CD4-positive, alpha-beta T cell (primary cell): ENCODE results near the gene MAP2K2. TPM values are rescaled to one million over a fixed set of nuclear protein-coding genes. Genes with fewer than 3 reads are reported as not detected.

ENCODE experiments used
- ATAC-seq: fragments of 200-7000 bp; cut with Tn5 transposase; one replicate; pipeline ENCODE4 v1.10.0; 2022; ENCODE audit warnings: mild to moderate bottlenecking; ENCODE audit not compliant: poor library complexity
- CTCF ChIA-PET: fragments of 350-600 bp; sonication (Branson Sonifier 250); formaldehyde crosslinking; loops from one replicate; lab custom pipeline; 2021; ENCODE audit warnings: antibody characterized with exemption, inconsistent platforms; lab: Charles Lee
- POLR2A ChIA-PET: fragments of 350-600 bp; sonication (Branson Sonifier 250); formaldehyde crosslinking; loops from one replicate; lab custom pipeline; 2021; ENCODE audit warnings: antibody characterized with exemption, inconsistent platforms; lab: Charles Lee
- DNase-seq, 14 experiments: peaks; one replicate each; pipeline ENCODE4 v3.0.0-alpha.2; 2013 to 2020; ENCODE audit warnings: mixed read lengths in 2 of 14
- H3K27ac ChIP-seq, 2 donors: one replicate each; pipeline versions ENCODE4 v1.5.1 to v1.7.0; 2013; ENCODE audit warnings: low read length in 2 of 2, low read depth in 1 of 2, mild to moderate bottlenecking in 1 of 2
- H3K27me3 ChIP-seq, 2 experiments: 1 replicate in 1 of 2; 2 replicates in 1 of 2; pipeline versions ENCODE4 v1.6.1 to v1.7.0; 2013; ENCODE audit warnings: low read length in 2 of 2, control low read depth in 1 of 2, mild to moderate bottlenecking in 1 of 2, moderate library complexity in 1 of 2; ENCODE audit not compliant: insufficient read depth in 2 of 2, control insufficient read depth in 1 of 2
- H3K36me3 ChIP-seq: one replicate; pipeline ENCODE4 v1.6.1; 2013; ENCODE audit warnings: low read length, control low read depth; ENCODE audit not compliant: insufficient read depth
- H3K4me1 ChIP-seq: one replicate; pipeline ENCODE4 v1.6.1; 2013; ENCODE audit warnings: low read length, control low read depth; ENCODE audit not compliant: insufficient read depth
- H3K4me3 ChIP-seq: one replicate; pipeline ENCODE4 v1.5.1; 2013; ENCODE audit warnings: mild to moderate bottlenecking, low read length, moderate library complexity
- H3K9me3 ChIP-seq, 2 experiments: 1 replicate in 1 of 2; 2 replicates in 1 of 2; pipeline versions ENCODE4 v1.6.1 to v1.7.0; 2013; ENCODE audit warnings: low read length in 2 of 2, mild to moderate bottlenecking in 2 of 2, control low read depth in 1 of 2, moderate library complexity in 1 of 2; ENCODE audit not compliant: control insufficient read depth in 1 of 2, insufficient read depth in 1 of 2
- H3K27ac Mint-ChIP-seq: one replicate; pipeline ENCODE4 v1.8.0; 2020; ENCODE audit warnings: mixed read lengths
- H3K27me3 Mint-ChIP-seq: one replicate; pipeline ENCODE4 v1.8.0; 2021; ENCODE audit warnings: mixed read lengths
- H3K36me3 Mint-ChIP-seq: one replicate; pipeline ENCODE4 v1.8.0; 2021; ENCODE audit warnings: low read depth, mixed read lengths
- H3K4me1 Mint-ChIP-seq: one replicate; pipeline ENCODE4 v1.8.0; 2021; ENCODE audit warnings: low read depth, mixed read lengths
- H3K4me3 Mint-ChIP-seq: one replicate; pipeline ENCODE4 v1.8.0; 2020; ENCODE audit warnings: mild to moderate bottlenecking, mixed read lengths
- H3K9me3 Mint-ChIP-seq: one replicate; pipeline ENCODE4 v1.8.0; 2020; ENCODE audit warnings: mixed read lengths
- intact Hi-C, 2 experiments: fragments of 100-400 bp; cut with DNase I in 1 of 2; cut with micrococcal nuclease in 1 of 2; formaldehyde crosslinking; loops; one replicate each; pipeline versions ENCODE4 v1.15.1 to v1.9.0; 2023 to 2025; cut with DNase I, micrococcal nuclease
- total RNA-seq, 174 experiments: library from RNA in 2 of 174; stranded (reverse) in 2 of 174; gene quantifications; one replicate each; pipeline ENCODE4 v1.2.3 and lab custom pipeline; 2021 to 2026
- TF ChIP-seq, protein P1 (sequence below): fragments of 200-600 bp; IDR thresholded peaks from one replicate; pipeline ENCODE4 v1.8.0; 2022; ENCODE audit warnings: antibody characterized with exemption, mild to moderate bottlenecking

The MAP2K2 gene
- total RNA-seq, 2 experiments from 2014 or later, result 72.7 to 77.6 TPM

DNA sequence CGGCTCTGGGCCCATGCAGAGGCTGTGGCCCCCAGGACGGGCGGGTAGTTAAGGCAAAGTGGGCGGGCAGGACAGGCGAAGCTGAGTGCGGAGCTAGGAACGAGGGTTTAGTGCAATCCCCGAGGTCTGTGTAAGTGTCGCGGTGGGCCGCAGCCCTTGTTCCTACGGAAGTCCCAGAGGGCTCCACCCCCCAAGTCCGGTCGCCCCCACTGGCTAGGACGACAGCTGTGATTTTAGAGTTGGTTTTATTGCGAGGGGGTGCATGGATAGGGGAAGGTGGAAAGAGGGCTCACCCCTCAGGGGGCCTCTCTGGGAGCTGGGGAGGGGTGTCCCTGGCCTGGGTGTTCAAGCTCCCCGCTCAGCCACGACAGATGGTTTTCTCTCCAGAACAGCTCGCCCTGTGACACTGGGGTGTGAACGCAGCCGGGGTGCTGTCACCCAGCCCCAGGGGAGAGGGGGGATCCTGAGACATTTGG lies 78.9 kb downstream of the MAP2K2 start:
- Histone ChIP-seq H3K9me3 (no peaks in the 10 kb centered on the region), H3K27ac (no peak overlapping the region), H3K4me3 (no peak overlapping the region), H3K4me1 (peaks cover 20% of the 10 kb centered on the region), H3K36me3 (peaks cover 49% of the 10 kb centered on the region), H3K27me3 (no peaks in the 10 kb centered on the region)
- intact Hi-C loops, result no loop called here
- Mint-ChIP-seq H3K36me3 (peaks cover 36% of the 10 kb centered on the region), H3K9me3 (no peaks in the 10 kb centered on the region), H3K4me3 (no peak overlapping the region), H3K27ac (peak overlapping the region; percentile 92), H3K27me3 (no peaks in the 10 kb centered on the region), H3K4me1 (peaks cover 13% of the 10 kb centered on the region)
- TF ChIP-seq, protein P1, sequence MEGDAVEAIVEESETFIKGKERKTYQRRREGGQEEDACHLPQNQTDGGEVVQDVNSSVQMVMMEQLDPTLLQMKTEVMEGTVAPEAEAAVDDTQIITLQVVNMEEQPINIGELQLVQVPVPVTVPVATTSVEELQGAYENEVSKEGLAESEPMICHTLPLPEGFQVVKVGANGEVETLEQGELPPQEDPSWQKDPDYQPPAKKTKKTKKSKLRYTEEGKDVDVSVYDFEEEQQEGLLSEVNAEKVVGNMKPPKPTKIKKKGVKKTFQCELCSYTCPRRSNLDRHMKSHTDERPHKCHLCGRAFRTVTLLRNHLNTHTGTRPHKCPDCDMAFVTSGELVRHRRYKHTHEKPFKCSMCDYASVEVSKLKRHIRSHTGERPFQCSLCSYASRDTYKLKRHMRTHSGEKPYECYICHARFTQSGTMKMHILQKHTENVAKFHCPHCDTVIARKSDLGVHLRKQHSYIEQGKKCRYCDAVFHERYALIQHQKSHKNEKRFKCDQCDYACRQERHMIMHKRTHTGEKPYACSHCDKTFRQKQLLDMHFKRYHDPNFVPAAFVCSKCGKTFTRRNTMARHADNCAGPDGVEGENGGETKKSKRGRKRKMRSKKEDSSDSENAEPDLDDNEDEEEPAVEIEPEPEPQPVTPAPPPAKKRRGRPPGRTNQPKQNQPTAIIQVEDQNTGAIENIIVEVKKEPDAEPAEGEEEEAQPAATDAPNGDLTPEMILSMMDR, result no peak
- ATAC-seq (no peak), DNase-seq (no peak)
- POLR2A ChIA-PET, result interaction anchor here (0.8 kb wide), 1 partner anchor 44 kb away, joined by 3 read pairs; no protein-coding TSS in a partner anchor
- CTCF ChIA-PET, result interaction anchor here (0.7 kb wide), 1 partner anchor 33 kb away, joined by 5 read pairs; no protein-coding TSS in a partner anchor

DNA sequence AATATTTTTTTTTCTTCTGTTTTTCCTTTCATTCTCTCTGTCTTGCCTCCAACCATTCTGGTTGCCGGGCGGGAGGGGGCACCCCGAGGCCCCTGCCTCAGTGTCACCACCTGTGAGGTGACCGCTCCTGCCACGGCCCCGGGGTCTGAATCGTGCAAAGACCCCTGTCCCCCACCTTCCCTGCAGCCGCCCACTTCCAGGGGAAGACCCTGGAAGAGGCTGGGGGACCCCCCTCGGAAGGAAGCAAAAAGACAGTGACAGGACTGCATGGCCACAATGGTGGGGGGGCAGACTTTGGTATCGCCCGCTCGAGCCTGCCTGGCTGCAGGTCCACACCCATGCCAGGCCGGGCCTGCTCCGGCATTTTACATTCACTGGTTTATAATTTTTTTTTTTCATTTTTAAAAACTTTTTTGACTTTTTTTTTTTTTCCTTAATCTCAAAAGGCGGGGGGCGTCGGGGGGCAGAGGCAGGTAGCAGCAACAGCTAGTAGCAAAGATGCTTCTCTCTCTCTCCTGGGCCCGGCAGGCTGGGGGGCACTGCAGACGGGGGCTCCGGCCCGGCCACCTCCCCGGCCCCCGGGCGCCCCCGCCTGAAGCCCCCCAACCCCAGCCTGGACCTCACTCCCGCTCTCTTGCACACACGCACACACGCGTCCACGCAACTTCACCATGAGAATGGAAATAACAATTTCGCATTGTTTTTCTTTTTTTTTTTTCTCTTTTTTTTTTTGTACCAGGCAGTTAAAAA lies 79.8 kb downstream of the MAP2K2 start:
- H3K36me3 ChIP-seq, result peaks cover 41% of the 10 kb centered on the region
- Mint-ChIP-seq H3K9me3 (no peaks in the 10 kb centered on the region), H3K4me3 (no peak overlapping the region), H3K36me3 (peaks cover 29% of the 10 kb centered on the region), H3K27me3 (no peaks in the 10 kb centered on the region), H3K27ac (no peak overlapping the region), H3K4me1 (peaks cover 7% of the 10 kb centered on the region)
- H3K27me3 ChIP-seq, result no peaks in the 10 kb centered on the region
- no peak for ATAC-seq
- no peaks in the 10 kb centered on the region for H3K9me3 ChIP-seq
- peaks cover 15% of the 10 kb centered on the region for H3K4me1 ChIP-seq
- CTCF ChIA-PET, result interaction anchor here (0.7 kb wide), 1 partner anchor 32 kb away, joined by 5 read pairs; no protein-coding TSS in a partner anchor
- intact Hi-C loops, result no loop called here
- no peak overlapping the region for H3K27ac ChIP-seq
- TF ChIP-seq, protein P1, result no peak
- no peak overlapping the region for H3K4me3 ChIP-seq
- no peak for DNase-seq
- POLR2A ChIA-PET, result no interaction called here

GRCh38 chr19:4043401-4043800 lies 80.5 kb downstream of the MAP2K2 start:
- no peaks in the 10 kb centered on the region for H3K9me3 Mint-ChIP-seq
- peaks cover 14% of the 10 kb centered on the region for H3K4me1 ChIP-seq
- no peak overlapping the region for H3K27ac ChIP-seq
- no peak for DNase-seq
- intact Hi-C loops, result no loop called here
- ChIA-PET POLR2A (interaction anchor here (0.5 kb wide), 1 partner anchor 21 kb away, joined by 3 read pairs; no protein-coding TSS in a partner anchor), CTCF (no interaction called here)
- H3K36me3 Mint-ChIP-seq, result peaks cover 27% of the 10 kb centered on the region
- no peaks in the 10 kb centered on the region for H3K9me3 ChIP-seq
- H3K27me3 Mint-ChIP-seq, result no peaks in the 10 kb centered on the region
- H3K36me3 ChIP-seq, result peaks cover 38% of the 10 kb centered on the region
- H3K27me3 ChIP-seq, result no peaks in the 10 kb centered on the region
- TF ChIP-seq, protein P1, result no peak
- H3K4me3 ChIP-seq, result no peak overlapping the region
- no peak for ATAC-seq
- no peak overlapping the region for H3K4me3 Mint-ChIP-seq
- H3K27ac Mint-ChIP-seq, result no peak overlapping the region
- H3K4me1 Mint-ChIP-seq, result peaks cover 7% of the 10 kb centered on the region
